Measurements from ENCODE around the gene ZPR1.

DNA sequence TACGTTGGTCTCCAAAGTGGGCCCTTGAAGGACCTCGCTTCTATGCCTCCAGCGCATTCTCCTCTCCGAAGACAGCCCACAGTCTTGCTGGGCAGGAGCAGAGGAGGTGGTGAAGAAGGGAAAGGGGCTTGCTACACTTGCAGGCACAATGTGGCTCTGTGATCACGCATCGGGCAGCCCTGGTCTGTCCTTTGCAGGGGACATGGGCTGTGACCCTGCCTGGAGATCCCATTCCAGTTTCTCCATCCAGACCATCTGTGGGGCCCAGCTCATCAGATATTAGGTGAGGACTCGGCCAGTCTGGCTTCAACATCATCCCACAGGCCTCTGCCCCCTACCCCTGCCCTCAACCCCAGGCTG lies 48.8 kb upstream of the ZPR1 start:
- TF ChIP-seq RXRA (IDR thresholded peaks at IDR 0.05) (no peak), FOXA1 (IDR thresholded peaks at IDR 0.05) (no peak)

Measured in liver (tissue), 2 donors.